GM18861 (cell line): Measurements from ENCODE around the gene DGKG.
A peak's percentile ranks its signal among the peaks of the same experiment; 100 is the strongest.

Experiments
- ATAC-seq: cut with Tn5 transposase; IDR thresholded peaks from one replicate; pipeline ENCODE4 v1.9.1; 2021; ENCODE audit not compliant: unreplicated experiment

DGKG gene

GRCh38 chr3:186247821-186248814 is 113.9 kb downstream of the DGKG start:
- no peak for ATAC-seq

DNA sequence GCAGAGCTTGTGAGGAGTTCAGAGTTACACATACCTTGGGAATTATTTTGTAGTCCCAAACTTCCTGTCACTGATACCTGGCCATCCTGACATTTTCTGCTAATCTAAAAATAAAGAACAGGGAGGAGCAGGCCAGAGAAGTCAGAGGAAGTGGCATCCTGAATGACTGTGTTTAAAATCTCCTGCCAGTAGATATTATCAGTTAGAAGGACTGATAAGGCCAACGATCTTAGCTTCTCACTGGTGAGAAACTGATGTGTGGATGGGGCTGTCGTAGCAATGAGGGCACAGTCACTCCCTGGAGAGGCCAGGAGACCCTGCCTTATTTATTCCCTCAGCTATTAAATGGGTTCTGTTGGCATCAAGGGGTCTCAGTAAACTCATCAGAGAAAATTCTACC is 115.1 kb downstream of the DGKG start:
- ATAC-seq: no peak

- no peak for ATAC-seq
Measured at GRCh38 chr3:186244016-186244415, 118.0 kb downstream of the DGKG start.

GRCh38 chr3:186241910-186242821 is 119.9 kb downstream of the DGKG start:
- ATAC-seq: peak; percentile 92

- ATAC-seq: no peak
Measured at GRCh38 chr3:186239321-186239720, 122.7 kb downstream of the DGKG start.

- no peak for ATAC-seq
Measured at GRCh38 chr3:186237915-186238314, 124.1 kb downstream of the DGKG start.

DNA sequence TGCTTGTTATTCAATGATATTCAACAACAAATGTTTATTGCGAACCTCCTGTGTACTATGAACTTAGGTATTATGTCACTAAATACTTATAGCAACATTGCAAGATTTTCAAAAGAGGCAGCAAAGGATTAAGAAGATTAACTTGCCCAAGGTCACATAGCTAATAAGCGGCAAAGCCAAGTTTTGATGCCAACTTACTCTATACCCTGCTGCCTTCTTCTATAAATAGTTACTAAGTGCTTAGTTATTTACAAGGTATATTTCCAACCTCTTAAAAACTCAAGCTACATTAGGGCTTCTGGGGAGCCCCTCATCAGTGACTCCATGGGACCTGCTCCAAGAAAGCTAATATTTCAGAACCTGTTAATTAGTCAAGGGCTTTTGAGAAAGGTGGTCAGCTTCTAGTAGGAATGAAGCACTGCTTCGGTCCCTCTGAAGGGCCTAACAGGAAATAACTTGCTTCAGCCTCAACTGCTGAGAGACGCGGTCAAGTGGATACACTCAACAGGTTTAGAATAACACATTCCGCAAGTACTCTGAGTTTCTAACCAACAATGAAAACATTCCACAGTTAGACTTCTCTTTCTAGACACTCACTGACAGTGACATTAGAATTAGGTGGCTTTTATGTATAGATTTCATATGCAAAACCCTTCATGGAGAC is 125.5 kb downstream of the DGKG start:
- no peak for ATAC-seq

GRCh38 chr3:186235554-186235953 is 126.5 kb downstream of the DGKG start:
- ATAC-seq: peak; percentile 80

GRCh38 chr3:186234152-186234551 is 127.9 kb downstream of the DGKG start:
- no peak for ATAC-seq

- no peak for ATAC-seq
Measured at GRCh38 chr3:186226482-186226881, 135.6 kb downstream of the DGKG start.

DNA sequence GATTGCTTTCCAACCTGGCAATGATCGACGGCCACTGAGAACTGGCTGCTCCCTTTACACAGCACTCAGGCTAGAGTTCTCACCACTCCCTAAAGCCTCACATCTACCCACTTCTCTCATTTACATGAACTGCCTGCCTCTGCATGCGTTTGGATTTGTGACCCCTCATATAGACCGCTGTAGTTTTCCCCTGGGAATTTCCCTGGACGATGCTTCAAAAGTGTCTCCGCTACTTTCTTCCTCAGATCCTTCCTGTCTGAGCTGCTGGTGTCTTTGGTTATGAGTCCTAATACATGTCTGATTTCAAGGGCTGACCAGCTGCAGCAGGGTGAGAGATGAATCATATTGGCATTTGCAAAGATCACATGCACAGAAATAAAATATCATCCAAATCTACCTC is 136.4 kb downstream of the DGKG start:
- peak; percentile 54 for ATAC-seq

DNA sequence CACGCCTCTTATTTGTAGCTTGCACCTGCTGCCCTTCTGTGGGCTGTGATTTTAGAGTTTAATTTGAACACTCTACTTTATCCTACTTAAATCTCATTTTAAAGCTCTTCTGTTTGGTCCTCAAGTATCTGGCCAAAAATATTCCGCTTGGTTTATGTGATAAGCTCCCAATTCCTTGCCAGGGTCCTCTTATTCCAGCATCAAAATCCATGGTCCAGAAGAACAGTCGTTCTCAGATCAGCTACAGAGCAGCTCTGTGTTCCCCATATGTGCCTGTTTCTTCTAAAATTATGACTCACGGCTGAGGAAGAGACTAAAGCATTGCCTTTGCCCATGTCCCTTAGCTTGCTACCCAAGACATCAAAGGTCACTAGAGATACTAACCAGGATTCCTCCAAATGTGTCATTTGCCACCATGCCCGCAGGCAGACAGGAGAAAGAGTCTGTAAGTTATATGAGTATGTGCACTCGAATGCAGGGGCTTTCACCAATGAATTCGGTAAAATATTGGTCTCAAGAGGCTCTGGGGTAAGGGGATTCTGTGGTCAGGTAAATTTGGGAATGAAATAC is 137.9 kb downstream of the DGKG start:
- ATAC-seq: no peak

GRCh38 chr3:186223476-186223875 is 138.6 kb downstream of the DGKG start:
- no peak for ATAC-seq

DNA sequence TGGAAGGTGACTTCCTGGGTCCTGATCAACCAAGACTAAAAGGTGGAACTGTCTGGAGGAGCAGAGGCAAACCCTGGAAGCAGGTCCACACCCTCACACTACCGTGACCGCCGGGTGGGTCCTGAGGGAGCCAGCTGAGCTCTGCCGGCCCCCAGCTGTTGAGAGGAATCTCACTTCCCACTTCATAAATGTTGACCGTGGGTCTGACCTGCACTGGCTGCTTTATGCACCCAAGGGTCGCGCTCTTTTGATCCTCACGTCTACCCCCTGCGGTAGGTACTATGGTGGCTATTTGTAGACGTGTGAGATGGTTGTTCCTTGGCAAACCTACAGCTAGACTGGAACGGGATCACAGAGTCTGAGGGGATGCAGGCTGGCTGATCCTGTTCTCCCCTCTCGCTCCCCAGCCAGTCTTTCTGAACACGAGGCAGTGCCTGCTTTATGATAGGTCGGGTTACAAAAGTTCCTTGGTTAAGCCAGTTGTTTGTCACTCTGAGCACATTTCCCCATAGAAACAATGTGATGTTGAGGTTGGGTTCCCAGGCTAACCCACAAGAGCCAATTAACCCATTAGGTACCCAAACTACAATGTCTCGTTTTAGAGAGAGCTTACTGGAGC is 140.2 kb downstream of the DGKG start:
- ATAC-seq: no peak

DNA sequence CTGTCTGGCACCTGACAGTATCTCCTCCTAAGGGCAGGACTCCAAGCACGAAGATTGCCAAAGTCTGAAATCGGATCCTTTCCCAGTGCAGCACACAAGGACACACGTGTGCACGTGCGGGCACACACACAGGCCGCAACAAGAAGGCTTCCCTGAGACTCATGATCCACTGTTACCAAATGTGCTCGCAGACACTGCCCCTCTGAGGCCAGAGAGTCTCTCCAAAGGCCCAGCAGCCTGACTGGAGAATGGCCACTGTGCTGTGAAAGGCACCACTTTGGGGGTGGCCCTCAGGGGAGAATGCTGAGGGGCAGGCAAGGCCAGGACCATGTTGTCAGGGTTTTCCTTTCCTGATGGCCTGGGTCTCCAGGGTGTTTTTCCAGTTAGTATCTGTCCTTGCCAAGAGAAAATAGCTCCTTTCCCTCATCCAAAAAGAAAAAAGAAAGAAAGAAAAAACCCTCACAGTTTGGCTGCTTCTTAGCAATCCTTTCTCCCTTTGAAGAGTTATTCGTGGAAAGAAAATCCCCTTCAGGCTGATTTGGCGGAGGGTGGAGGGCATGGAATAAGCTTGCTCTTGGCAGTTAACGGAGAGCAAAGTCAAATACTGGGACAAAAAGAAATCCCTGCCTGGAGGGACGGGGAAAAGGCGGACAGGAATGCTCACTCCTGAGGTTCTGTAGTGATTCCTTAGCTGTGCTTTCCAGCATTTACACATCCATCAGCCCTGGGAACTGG is 141.0 kb downstream of the DGKG start:
- no peak for ATAC-seq

- no peak for ATAC-seq
Measured at GRCh38 chr3:186220365-186220764, 141.7 kb downstream of the DGKG start.

DNA sequence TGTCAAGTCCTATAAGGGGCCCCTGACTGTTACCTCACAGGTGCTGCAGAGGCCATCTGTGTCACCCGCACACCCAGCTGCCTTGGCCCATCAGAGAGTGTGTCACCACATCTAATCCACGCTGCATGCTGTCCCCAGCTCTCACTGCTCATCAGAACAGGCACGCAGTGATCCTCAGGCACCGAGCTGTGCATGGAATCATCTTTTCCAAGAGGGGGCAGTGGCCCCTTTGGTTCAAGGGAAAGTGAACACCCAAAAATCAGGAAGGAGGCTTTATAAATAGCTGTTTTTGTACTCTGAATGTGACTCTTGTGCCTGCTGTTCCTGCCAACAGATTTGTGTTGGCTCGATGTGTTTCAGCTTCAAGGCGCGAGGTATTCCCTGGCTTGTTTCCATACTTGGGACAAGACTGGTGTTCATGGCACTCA is 142.8 kb downstream of the DGKG start:
- ATAC-seq: no peak

DNA sequence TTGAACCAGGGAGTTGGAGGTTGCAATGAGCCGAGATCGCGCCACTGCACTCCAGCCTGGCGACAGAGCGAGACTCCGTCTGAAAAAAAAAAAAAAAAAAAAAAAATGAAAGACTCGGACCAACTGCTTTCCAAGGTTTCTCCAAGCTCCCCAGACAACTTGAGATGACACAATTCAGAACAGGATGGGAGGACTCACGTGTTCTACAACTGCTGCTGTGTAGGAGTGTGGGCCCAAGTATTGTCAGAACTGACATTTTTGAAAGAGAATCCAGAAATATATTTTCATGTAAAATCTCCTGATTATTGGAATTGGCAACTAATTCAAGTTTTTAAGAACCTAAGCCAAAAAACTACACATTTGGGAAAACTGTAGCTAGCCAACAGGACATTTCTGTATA is 143.6 kb downstream of the DGKG start:
- no peak for ATAC-seq

DNA sequence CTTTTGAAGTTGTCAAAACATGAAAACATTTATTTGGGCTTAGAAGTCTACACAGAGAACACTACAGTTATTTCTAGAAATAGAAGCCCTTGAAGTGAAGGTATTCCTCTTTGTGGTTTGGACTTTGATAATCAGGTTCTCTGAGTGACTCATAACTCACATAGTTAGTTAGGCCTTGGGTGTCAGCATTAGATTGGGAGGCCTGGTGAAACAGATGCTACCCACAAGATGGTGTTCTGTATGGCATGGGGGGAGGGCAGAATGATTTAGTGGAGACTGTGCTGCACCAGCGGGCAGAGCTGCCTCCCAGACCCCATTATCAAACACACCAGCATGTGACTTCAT is 144.2 kb downstream of the DGKG start:
- ATAC-seq: peak; percentile 97
